Astrocyte (in vitro differentiated cells and primary cell): ENCODE data around the gene ABCC1. TPM values are rescaled to one million over a fixed set of nuclear protein-coding genes. Genes with fewer than 3 reads are reported as not detected.

Source experiments
- DNase-seq: peaks from one replicate; pipeline ENCODE4 v3.0.0-alpha.2; 2010; ENCODE audit warnings: low read depth
- FAIRE-seq: peaks from 2 replicates; lab custom pipeline; 2011; peaks lifted over from hg19 to GRCh38; lab: Jason Lieb, UNC
- H2AFZ ChIP-seq: 2 replicates; pipeline ENCODE4 v1.6.0; 2012; ENCODE audit warnings: low read depth, low read length, inconsistent platforms
- H3K27ac ChIP-seq: 2 replicates; pipeline ENCODE4 v1.5.1; 2011; ENCODE audit warnings: low read depth, low read length, inconsistent platforms
- H3K27me3 ChIP-seq: 2 replicates; pipeline ENCODE4 v1.6.0; 2011; ENCODE audit warnings: low read length, inconsistent platforms; ENCODE audit not compliant: insufficient read depth
- H3K36me3 ChIP-seq: 2 replicates; pipeline ENCODE4 v1.5.1; 2011; ENCODE audit warnings: low read length, inconsistent platforms; ENCODE audit not compliant: insufficient read depth
- H3K4me1 ChIP-seq: 2 replicates; pipeline ENCODE4 v1.5.1; 2011; ENCODE audit warnings: low read length, inconsistent platforms; ENCODE audit not compliant: insufficient read depth
- H3K4me2 ChIP-seq: 2 replicates; pipeline ENCODE4 v1.6.0; 2012; ENCODE audit warnings: low read length, inconsistent platforms
- H3K4me3 ChIP-seq: 2 replicates; pipeline ENCODE4 v1.5.1; 2011; ENCODE audit warnings: low read depth, mild to moderate bottlenecking, low read length, inconsistent platforms; ENCODE audit not compliant: insufficient read depth
- H3K79me2 ChIP-seq: 2 replicates; pipeline ENCODE4 v1.6.0; 2012; ENCODE audit warnings: mild to moderate bottlenecking, low read length, inconsistent platforms; ENCODE audit not compliant: insufficient read depth
- H3K9ac ChIP-seq: 2 replicates; pipeline ENCODE4 v1.6.0; 2012; ENCODE audit warnings: mild to moderate bottlenecking, low read length, inconsistent platforms
- H3K9me3 ChIP-seq: 2 replicates; pipeline ENCODE4 v1.5.1; 2012; ENCODE audit warnings: low read depth, mild to moderate bottlenecking, low read length, inconsistent platforms; ENCODE audit not compliant: insufficient read depth
- H4K20me1 ChIP-seq: 2 replicates; pipeline ENCODE4 v1.6.0; 2012; ENCODE audit warnings: low read length, inconsistent platforms; ENCODE audit not compliant: insufficient read depth
- H3K27ac Mint-ChIP-seq: one replicate; pipeline ENCODE4 v1.8.0; 2021; ENCODE audit warnings: mild to moderate bottlenecking, mixed read lengths; ENCODE audit not compliant: unreplicated experiment
- H3K27me3 Mint-ChIP-seq: one replicate; pipeline ENCODE4 v1.8.0; 2021; ENCODE audit warnings: low read depth, mixed read lengths; ENCODE audit not compliant: unreplicated experiment
- H3K36me3 Mint-ChIP-seq: one replicate; pipeline ENCODE4 v1.8.0; 2021; ENCODE audit warnings: low read depth, mixed read lengths; ENCODE audit not compliant: unreplicated experiment
- H3K4me1 Mint-ChIP-seq: one replicate; pipeline ENCODE4 v1.8.0; 2021; ENCODE audit warnings: low read depth, mixed read lengths; ENCODE audit not compliant: unreplicated experiment
- H3K4me3 Mint-ChIP-seq: one replicate; pipeline ENCODE4 v1.8.0; 2021; ENCODE audit warnings: mild to moderate bottlenecking, moderate library complexity, mixed read lengths; ENCODE audit not compliant: unreplicated experiment
- H3K9me3 Mint-ChIP-seq: one replicate; pipeline ENCODE4 v1.8.0; 2021; ENCODE audit warnings: mild to moderate bottlenecking, mixed read lengths; ENCODE audit not compliant: unreplicated experiment
- CTCF ChIP-seq: IDR thresholded peaks from 2 replicates; pipeline ENCODE4 v1.5.1; 2011; ENCODE audit warnings: low read depth, mild to moderate bottlenecking, inconsistent platforms, low read length, moderate library complexity; ENCODE audit not compliant: insufficient read depth
- EZH2 ChIP-seq: IDR thresholded peaks from 2 replicates; pipeline ENCODE4 v1.6.1; 2012; ENCODE audit warnings: mild to moderate bottlenecking, low read length, inconsistent platforms; ENCODE audit not compliant: insufficient read depth
- total RNA-seq: library from RNA; stranded (reverse); gene quantifications from 2 replicates; pipeline ENCODE4 v1.2.1, GENCODE V29; 2021

ABCC1 gene
- total RNA-seq, 1 donor from 2014 or later, result 42.1 TPM

DNA sequence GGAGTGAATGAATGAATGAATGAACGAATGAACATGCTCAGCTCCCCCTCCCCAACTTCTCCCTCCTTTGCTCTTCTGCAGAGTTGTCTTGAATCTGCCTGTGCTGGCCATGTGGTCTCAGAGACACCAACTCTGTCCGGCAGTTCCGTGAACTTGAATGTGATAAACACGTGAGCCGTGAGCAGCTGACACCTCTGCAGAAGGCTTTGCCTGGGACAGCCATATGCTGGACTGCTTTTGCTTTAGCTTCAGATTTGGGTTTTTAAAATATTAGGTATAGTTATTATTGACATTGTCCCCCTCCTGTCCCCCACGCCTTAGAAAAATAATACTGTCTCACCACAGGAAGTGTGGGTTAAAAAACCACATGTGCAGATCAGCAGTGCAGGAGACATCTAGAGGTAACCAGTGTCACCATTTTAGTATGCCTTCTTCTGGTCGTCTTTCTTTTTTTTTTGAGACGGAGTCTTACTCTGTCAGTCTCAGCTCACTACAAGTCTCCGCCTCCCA, 83.8 kb downstream of the ABCC1 start:
- Histone ChIP-seq H3K9me3 (no peaks in the 10 kb centered on the region), H3K36me3 (peaks cover 16% of the 10 kb centered on the region), H3K79me2 (peaks cover under 1% of the 10 kb centered on the region), H3K4me2 (no peak overlapping the region), H3K4me1 (peaks cover 4% of the 10 kb centered on the region), H3K9ac (no peak overlapping the region), H3K27me3 (no peaks in the 10 kb centered on the region), H3K4me3 (no peak overlapping the region), H2AFZ (no peak overlapping the region), H4K20me1 (peaks cover 20% of the 10 kb centered on the region), H3K27ac (no peak overlapping the region)
- DNase-seq, result no peak
- TF ChIP-seq CTCF, result no peak
- Mint-ChIP-seq H3K27ac (no peak overlapping the region), H3K9me3 (no peaks in the 10 kb centered on the region), H3K4me3 (no peak overlapping the region), H3K36me3 (peaks cover 22% of the 10 kb centered on the region), H3K27me3 (no peaks in the 10 kb centered on the region), H3K4me1 (no peaks in the 10 kb centered on the region)
- no peak for FAIRE-seq

DNA sequence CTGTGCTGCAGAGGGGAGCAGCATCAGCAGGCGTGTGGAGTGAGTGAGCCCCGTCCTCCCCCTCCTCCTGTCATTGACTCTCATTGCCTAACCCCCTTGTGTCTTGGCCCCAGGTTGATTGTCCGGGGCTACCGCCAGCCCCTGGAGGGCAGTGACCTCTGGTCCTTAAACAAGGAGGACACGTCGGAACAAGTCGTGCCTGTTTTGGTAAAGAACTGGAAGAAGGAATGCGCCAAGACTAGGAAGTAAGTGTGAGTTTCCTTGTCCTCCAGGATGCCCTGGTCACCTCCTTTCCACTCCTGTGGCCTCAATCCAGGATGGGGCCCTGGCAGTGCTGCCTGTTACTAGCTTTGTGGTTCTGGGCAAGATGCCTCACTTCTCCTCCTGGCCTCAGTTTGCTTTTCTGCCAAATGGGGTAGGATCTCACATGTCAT, 87.0 kb downstream of the ABCC1 start:
- Histone ChIP-seq H3K27me3 (no peaks in the 10 kb centered on the region), H3K4me3 (no peak overlapping the region), H3K27ac (no peak overlapping the region), H3K4me1 (no peaks in the 10 kb centered on the region), H3K9ac (no peak overlapping the region), H3K36me3 (peaks cover 19% of the 10 kb centered on the region), H3K4me2 (no peak overlapping the region), H2AFZ (no peak overlapping the region), H3K79me2 (no peaks in the 10 kb centered on the region), H4K20me1 (peaks cover 32% of the 10 kb centered on the region), H3K9me3 (no peaks in the 10 kb centered on the region)
- H3K9me3 Mint-ChIP-seq, result no peaks in the 10 kb centered on the region
- H3K27ac Mint-ChIP-seq, result no peak overlapping the region
- no peak for TF ChIP-seq EZH2
- TF ChIP-seq CTCF, result no peak
- H3K27me3 Mint-ChIP-seq, result no peaks in the 10 kb centered on the region
- no peak for DNase-seq
- H3K4me3 Mint-ChIP-seq, result no peak overlapping the region
- H3K36me3 Mint-ChIP-seq, result peaks cover 28% of the 10 kb centered on the region
- no peak for FAIRE-seq
- H3K4me1 Mint-ChIP-seq, result no peaks in the 10 kb centered on the region

GRCh38 chr16:16037521-16037920, 88.1 kb downstream of the ABCC1 start:
- H3K9ac ChIP-seq, result no peak overlapping the region
- H3K4me2 ChIP-seq, result no peak overlapping the region
- peaks cover 31% of the 10 kb centered on the region for H4K20me1 ChIP-seq
- H3K36me3 Mint-ChIP-seq, result peaks cover 25% of the 10 kb centered on the region
- H3K4me3 ChIP-seq, result no peak overlapping the region
- H3K27ac ChIP-seq, result no peak overlapping the region
- H3K27me3 ChIP-seq, result no peaks in the 10 kb centered on the region
- FAIRE-seq (no peak), DNase-seq (no peak)
- TF ChIP-seq CTCF (no peak), EZH2 (no peak)
- H3K4me3 Mint-ChIP-seq, result no peak overlapping the region
- H2AFZ ChIP-seq, result no peak overlapping the region
- H3K9me3 ChIP-seq, result no peaks in the 10 kb centered on the region
- peaks cover 19% of the 10 kb centered on the region for H3K36me3 ChIP-seq
- H3K4me1 ChIP-seq, result no peaks in the 10 kb centered on the region
- no peaks in the 10 kb centered on the region for H3K27me3 Mint-ChIP-seq
- no peaks in the 10 kb centered on the region for H3K9me3 Mint-ChIP-seq
- no peak overlapping the region for H3K27ac Mint-ChIP-seq
- no peaks in the 10 kb centered on the region for H3K79me2 ChIP-seq
- H3K4me1 Mint-ChIP-seq, result peaks cover 6% of the 10 kb centered on the region
